OCI-LY7 (cell line): ENCODE data around the gene SPATA16. TPM values are rescaled to one million over a fixed set of nuclear protein-coding genes. Genes with fewer than 3 reads are reported as not detected.

Experiments used
- BruUV-seq: library from RNA; stranded (reverse); fragments of 400-500 nt; replicated peaks from 2 replicates; lab custom pipeline; 2021; lab: Mats Ljungman, UMichigan
- CTCF ChIA-PET: fragments of 300-600 bp; sonication (Branson Sonifier 250); formaldehyde crosslinking; loops from one replicate; lab custom pipeline; 2022; ENCODE audit warnings: antibody characterized with exemption; ENCODE audit not compliant: unreplicated experiment; lab: Charles Lee
- POLR2A ChIA-PET: fragments of 300-600 bp; sonication (Branson Sonifier 250); formaldehyde crosslinking; loops from one replicate; lab custom pipeline; 2022; ENCODE audit warnings: antibody characterized with exemption; lab: Charles Lee
- DNase-seq: peaks from one replicate; pipeline ENCODE4 v3.0.0-alpha.2; 2015; ENCODE audit warnings: low spot score
- H2AFZ ChIP-seq: fragments of 200-600 bp; sonication (generic), shearing (Covaris generic); 2 replicates; pipeline ENCODE4 v1.6.1; 2014; ENCODE audit warnings: mild to moderate bottlenecking, antibody characterized with exemption, low read length, moderate library complexity
- H3K27ac ChIP-seq: fragments of 200-600 bp; sonication (generic); 2 replicates; pipeline ENCODE4 v1.5.1; 2014; ENCODE audit warnings: mixed run types, low read depth, mild to moderate bottlenecking, moderate library complexity, low read length, inconsistent platforms; ENCODE audit not compliant: poor library complexity, severe bottlenecking
- H3K36me3 ChIP-seq: fragments of 200-600 bp; sonication (generic); 2 replicates; pipeline ENCODE4 v1.6.1; 2014; ENCODE audit warnings: mild to moderate bottlenecking, antibody characterized with exemption, low read length, moderate library complexity, mixed read lengths; ENCODE audit not compliant: insufficient read depth
- H3K4me1 ChIP-seq: fragments of 200-600 bp; sonication (generic); 2 replicates; pipeline ENCODE4 v1.5.1; 2014; ENCODE audit warnings: mild to moderate bottlenecking, low read length; ENCODE audit not compliant: insufficient read depth, poor library complexity, severe bottlenecking
- H3K4me2 ChIP-seq: fragments of 200-600 bp; sonication (generic); 2 replicates; pipeline ENCODE4 v1.6.1; 2014; ENCODE audit warnings: mild to moderate bottlenecking, low read length
- H3K4me3 ChIP-seq: fragments of 200-600 bp; sonication (generic); 2 replicates; pipeline ENCODE4 v1.5.1; 2014; ENCODE audit warnings: mild to moderate bottlenecking, low read depth, low read length; ENCODE audit not compliant: poor library complexity, severe bottlenecking
- H3K79me2 ChIP-seq: fragments of 200-600 bp; sonication (generic); 2 replicates; pipeline ENCODE4 v1.6.1; 2016; ENCODE audit warnings: low read depth, mild to moderate bottlenecking, low read length, moderate library complexity, mixed read lengths; ENCODE audit not compliant: insufficient read depth
- H3K9me2 ChIP-seq: fragments of 200-600 bp; sonication (generic); 2 replicates; pipeline ENCODE4 v1.6.1; 2016; ENCODE audit warnings: mild to moderate bottlenecking, low read length, mixed read lengths; ENCODE audit not compliant: insufficient read depth
- H3K9me3 ChIP-seq: fragments of 200-600 bp; sonication (generic); 2 replicates; pipeline ENCODE4 v1.6.1; 2014; ENCODE audit warnings: mild to moderate bottlenecking, mixed run types, low read length, mixed read lengths
- H4K20me1 ChIP-seq: fragments of 200-600 bp; sonication (generic); 2 replicates; pipeline ENCODE4 v1.6.1; 2014; ENCODE audit warnings: mild to moderate bottlenecking, antibody characterized with exemption, low read length, moderate library complexity, mixed read lengths; ENCODE audit not compliant: insufficient read depth
- CTCF ChIP-seq: fragments of 200-600 bp; sonication (generic); conservative IDR thresholded peaks from 2 replicates; pipeline ENCODE4 v1.5.1; 2014; ENCODE audit warnings: mild to moderate bottlenecking, antibody characterized with exemption, low read length, moderate library complexity, mixed read lengths
- EZH2phosphoT487 ChIP-seq: fragments of 200-600 bp; sonication (generic); IDR thresholded peaks from 2 replicates; pipeline ENCODE4 v1.6.1; 2018; ENCODE audit warnings: low read depth, borderline replicate concordance, mild to moderate bottlenecking, mixed run types, antibody characterized with exemption, low read length, moderate library complexity, mixed read lengths
- intact Hi-C: fragments of 100-400 bp; cut with micrococcal nuclease; formaldehyde crosslinking; loops from one replicate; pipeline ENCODE4 v1.10.0; 2022; ENCODE audit not compliant: unreplicated experiment
- total RNA-seq, 2 experiments: library from RNA; depleted of rRNA in 1 of 2; stranded (reverse); fragments of >200 nt in 1 of 2; shearing (Covaris generic) in 1 of 2; gene quantifications; 2 replicates each; pipeline ENCODE4 v1.2.3, GENCODE V29; 2014 to 2022

The SPATA16 gene
- total RNA-seq, 2 experiments from 2014 or later: not detected

- BruUV-seq: no TSS peak
- intact Hi-C loops: loop anchor here (10.0 kb wide), 1 partner anchor 211 kb away; no protein-coding TSS in a partner anchor
- H3K4me1 ChIP-seq: no peaks in the 10 kb centered on the region
- TF ChIP-seq CTCF (peak; percentile 69), EZH2phosphoT487 (no peak)
- H3K4me3 ChIP-seq: no peak overlapping the region
- no peaks in the 10 kb centered on the region for H3K36me3 ChIP-seq
- no peaks in the 10 kb centered on the region for H3K9me3 ChIP-seq
- H3K27ac ChIP-seq: no peak overlapping the region
- POLR2A ChIA-PET: interaction anchor here (0.5 kb wide), 1 partner anchor 92 kb away, joined by 5 read pairs; no protein-coding TSS in a partner anchor
- H3K9me2 ChIP-seq: no peaks in the 10 kb centered on the region
- CTCF ChIA-PET: no interaction called here
- H4K20me1 ChIP-seq: no peaks in the 10 kb centered on the region
- H3K79me2 ChIP-seq: no peaks in the 10 kb centered on the region
- no peak overlapping the region for H2AFZ ChIP-seq
- H3K4me2 ChIP-seq: no peak overlapping the region
- no peak for DNase-seq
Observed at GRCh38 chr3:173045770-173046382, 95.2 kb downstream of the SPATA16 start.

- no peaks in the 10 kb centered on the region for H3K79me2 ChIP-seq
- DNase-seq: no peak
- ChIA-PET CTCF (no interaction called here), POLR2A (interaction anchor here (0.5 to 0.7 kb wide), 2 partner anchors 41 to 1401 kb away, joined by 3 to 4 read pairs; no protein-coding TSS in a partner anchor)
- intact Hi-C loops: loop anchor here (10.0 kb wide), 1 partner anchor 210 kb away; no protein-coding TSS in a partner anchor
- TF ChIP-seq CTCF (no peak), EZH2phosphoT487 (no peak)
- no TSS peak for BruUV-seq
- no peak overlapping the region for H3K4me2 ChIP-seq
- H3K36me3 ChIP-seq: no peaks in the 10 kb centered on the region
- no peak overlapping the region for H3K27ac ChIP-seq
- H3K9me3 ChIP-seq: no peaks in the 10 kb centered on the region
- no peaks in the 10 kb centered on the region for H3K9me2 ChIP-seq
- H4K20me1 ChIP-seq: no peaks in the 10 kb centered on the region
- no peak overlapping the region for H2AFZ ChIP-seq
- no peak overlapping the region for H3K4me3 ChIP-seq
- no peaks in the 10 kb centered on the region for H3K4me1 ChIP-seq
Observed at GRCh38 chr3:173044998-173045397, 96.0 kb downstream of the SPATA16 start.

- Histone ChIP-seq H2AFZ (no peak overlapping the region), H3K4me2 (no peak overlapping the region), H3K4me3 (no peak overlapping the region), H3K4me1 (no peaks in the 10 kb centered on the region), H4K20me1 (no peaks in the 10 kb centered on the region), H3K79me2 (no peaks in the 10 kb centered on the region), H3K9me2 (no peaks in the 10 kb centered on the region), H3K27ac (no peak overlapping the region), H3K36me3 (no peaks in the 10 kb centered on the region), H3K9me3 (no peaks in the 10 kb centered on the region)
- no peak for DNase-seq
- BruUV-seq: no TSS peak
- POLR2A ChIA-PET: interaction anchor here (0.7 to 1.4 kb wide), 2 partner anchors 15 to 52 kb away, joined by 3 read pairs; no protein-coding TSS in a partner anchor
- TF ChIP-seq CTCF (no peak), EZH2phosphoT487 (no peak)
- CTCF ChIA-PET: no interaction called here
- intact Hi-C loops: loop anchor here (10.0 kb wide), 1 partner anchor 209 kb away; no protein-coding TSS in a partner anchor
Observed at GRCh38 chr3:173043757-173044156, 97.3 kb downstream of the SPATA16 start.
